HCT116 (cell line): Measurements from ENCODE around the gene STRA8.

Experiments
- CEBPB ChIP-seq: IDR thresholded peaks from 2 replicates; pipeline ENCODE4 v1.6.1; 2012; ENCODE audit warnings: low read depth
- EZH2 ChIP-seq: fragments of 200-600 bp; sonication (generic); IDR thresholded peaks from 2 replicates; pipeline ENCODE4 v1.6.1; 2017; ENCODE audit warnings: antibody characterized with exemption, mixed run types
- POLR2A ChIP-seq: IDR thresholded peaks from 2 replicates; pipeline ENCODE4 v1.7.0; 2011; ENCODE audit warnings: borderline replicate concordance; ENCODE audit not compliant: insufficient read depth, insufficient read length; ENCODE audit errors: extremely low read depth
- POLR2AphosphoS5 ChIP-seq: IDR thresholded peaks from 2 replicates; pipeline ENCODE4 v1.6.1; 2011; ENCODE audit warnings: mild to moderate bottlenecking, low read depth, low read length, moderate library complexity
- RAD21 ChIP-seq: IDR thresholded peaks from 2 replicates; pipeline ENCODE4 v1.6.1; 2012; ENCODE audit warnings: low read depth, mild to moderate bottlenecking
- SIN3A ChIP-seq: IDR thresholded peaks from 2 replicates; pipeline ENCODE4 v1.6.1; 2012; ENCODE audit warnings: low read depth
- SP1 ChIP-seq: IDR thresholded peaks from 2 replicates; pipeline ENCODE4 v1.6.1; 2012; ENCODE audit warnings: low read depth
- SRF ChIP-seq: IDR thresholded peaks from 2 replicates; pipeline ENCODE4 v1.6.1; 2012; ENCODE audit warnings: low read depth
- TCF7L2 ChIP-seq: IDR thresholded peaks from 2 replicates; pipeline ENCODE4 v1.7.0; 2011; ENCODE audit warnings: borderline replicate concordance, inconsistent platforms; ENCODE audit not compliant: insufficient read depth, insufficient read length; ENCODE audit errors: extremely low read depth
- YY1 ChIP-seq: IDR thresholded peaks from 2 replicates; pipeline ENCODE4 v1.6.1; 2011; ENCODE audit warnings: low read length, low read depth, moderate library complexity, mild to moderate bottlenecking; ENCODE audit not compliant: insufficient replicate concordance; ENCODE audit errors: extremely low read depth
- ZNF274 ChIP-seq: fragments of 200-500 bp; sonication (Bioruptor generic); IDR thresholded peaks from 2 replicates; pipeline ENCODE4 v1.6.1; 2014; ENCODE audit warnings: mild to moderate bottlenecking, low read depth, low read length, inconsistent platforms
- TF ChIP-seq, protein P1 (sequence below), 3 experiments: fragments of 200-600 bp in 1 of 3; sonication (generic) in 1 of 3; IDR thresholded peaks in 2 of 3; conservative IDR thresholded peaks in 1 of 3; 2 replicates each; pipeline ENCODE4 v1.5.1; 2012 to 2017; ENCODE audit warnings: low read depth in 2 of 3, low read length in 2 of 3, antibody characterized with exemption in 1 of 3, borderline replicate concordance in 1 of 3, control low read depth in 1 of 3, mild to moderate bottlenecking in 1 of 3, mixed read lengths in 1 of 3, mixed run types in 1 of 3, moderate library complexity in 1 of 3; ENCODE audit not compliant: insufficient read depth in 1 of 3

DNA sequence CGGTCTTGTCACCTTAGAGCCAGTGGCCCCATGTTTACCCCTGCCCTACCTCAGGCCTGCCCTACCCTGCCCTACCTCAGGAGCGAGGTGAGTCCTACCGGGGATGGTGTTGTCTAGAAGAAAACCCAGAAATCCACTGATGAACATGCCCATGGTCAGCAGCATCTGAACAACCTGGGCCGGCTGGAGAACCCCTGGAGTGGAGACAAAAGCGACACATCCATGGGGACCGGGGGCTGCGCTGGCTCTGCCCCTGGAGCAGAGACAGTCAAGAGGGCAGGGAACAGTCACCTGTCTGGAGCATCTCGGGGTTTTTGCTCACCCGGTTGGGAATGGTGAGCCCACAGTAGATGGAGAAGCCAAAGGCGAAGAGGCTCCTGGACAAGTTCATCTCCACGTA is 36.3 kb downstream of the STRA8 start:
- TF ChIP-seq, protein P1, sequence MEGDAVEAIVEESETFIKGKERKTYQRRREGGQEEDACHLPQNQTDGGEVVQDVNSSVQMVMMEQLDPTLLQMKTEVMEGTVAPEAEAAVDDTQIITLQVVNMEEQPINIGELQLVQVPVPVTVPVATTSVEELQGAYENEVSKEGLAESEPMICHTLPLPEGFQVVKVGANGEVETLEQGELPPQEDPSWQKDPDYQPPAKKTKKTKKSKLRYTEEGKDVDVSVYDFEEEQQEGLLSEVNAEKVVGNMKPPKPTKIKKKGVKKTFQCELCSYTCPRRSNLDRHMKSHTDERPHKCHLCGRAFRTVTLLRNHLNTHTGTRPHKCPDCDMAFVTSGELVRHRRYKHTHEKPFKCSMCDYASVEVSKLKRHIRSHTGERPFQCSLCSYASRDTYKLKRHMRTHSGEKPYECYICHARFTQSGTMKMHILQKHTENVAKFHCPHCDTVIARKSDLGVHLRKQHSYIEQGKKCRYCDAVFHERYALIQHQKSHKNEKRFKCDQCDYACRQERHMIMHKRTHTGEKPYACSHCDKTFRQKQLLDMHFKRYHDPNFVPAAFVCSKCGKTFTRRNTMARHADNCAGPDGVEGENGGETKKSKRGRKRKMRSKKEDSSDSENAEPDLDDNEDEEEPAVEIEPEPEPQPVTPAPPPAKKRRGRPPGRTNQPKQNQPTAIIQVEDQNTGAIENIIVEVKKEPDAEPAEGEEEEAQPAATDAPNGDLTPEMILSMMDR (IDR thresholded peaks at IDR 0.05 in 2 of 3, conservative IDR thresholded peaks at IDR 0.05 in 1 of 3; ENCODE audit: borderline replicate concordance in 1 of 3, insufficient read depth in 1 of 3, low read depth in 2 of 3, low read length in 2 of 3) = no peak
- no peak for TF ChIP-seq POLR2A
- no peak for TF ChIP-seq POLR2AphosphoS5
- no peak for TF ChIP-seq EZH2
- TF ChIP-seq SP1 = no peak
- TF ChIP-seq SIN3A = no peak
- no peak for TF ChIP-seq ZNF274
- TF ChIP-seq SRF = no peak
- TF ChIP-seq YY1 = no peak
- TF ChIP-seq CEBPB = no peak
- no peak for TF ChIP-seq RAD21
- no peak for TF ChIP-seq TCF7L2
